ENCODE results near the gene PPP1R13B. TPM values are rescaled to one million over a fixed set of nuclear protein-coding genes. Genes with fewer than 3 reads are reported as not detected.

PPP1R13B gene
- total RNA-seq, 1 donor from 2014 or later, result 16.2 TPM

DNA sequence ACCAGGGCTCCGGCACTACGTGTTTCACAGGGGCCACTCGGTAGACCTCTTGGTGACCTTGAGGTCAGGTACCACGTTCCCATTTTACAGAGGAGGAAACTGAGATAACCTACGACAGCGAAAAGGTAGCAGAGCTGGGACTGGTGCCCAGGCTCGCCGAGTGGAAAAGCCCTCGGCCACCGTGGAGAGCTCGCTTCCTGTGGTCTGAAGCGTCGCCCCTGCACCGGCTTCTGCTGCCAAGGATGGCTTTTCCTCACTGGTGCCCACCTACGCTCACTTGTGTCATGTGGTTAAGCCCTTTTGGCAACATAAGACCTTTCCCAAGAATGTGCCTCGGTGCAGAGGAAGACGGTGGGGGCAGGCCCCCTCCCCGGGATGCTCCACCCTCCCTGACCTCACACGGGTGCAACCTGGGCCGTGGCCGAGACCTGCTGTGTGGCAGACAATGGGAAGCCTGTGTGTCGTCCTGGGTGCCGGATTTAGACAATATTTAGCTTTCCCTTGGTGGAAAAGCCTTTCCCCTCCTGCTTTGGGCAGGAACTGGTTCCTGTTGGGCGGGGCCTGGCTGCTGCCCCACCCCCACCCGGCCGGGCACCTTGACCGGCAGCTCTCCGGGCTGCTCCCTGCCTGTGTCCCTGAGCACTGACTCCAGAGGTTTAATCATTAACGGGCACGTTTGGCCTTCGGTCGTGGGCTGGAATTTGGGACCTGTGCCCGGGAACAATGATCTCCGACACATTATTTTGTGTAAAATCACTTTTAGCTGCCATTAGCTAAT is 32.4 kb upstream of the PPP1R13B start:
- TF ChIP-seq, protein P1, sequence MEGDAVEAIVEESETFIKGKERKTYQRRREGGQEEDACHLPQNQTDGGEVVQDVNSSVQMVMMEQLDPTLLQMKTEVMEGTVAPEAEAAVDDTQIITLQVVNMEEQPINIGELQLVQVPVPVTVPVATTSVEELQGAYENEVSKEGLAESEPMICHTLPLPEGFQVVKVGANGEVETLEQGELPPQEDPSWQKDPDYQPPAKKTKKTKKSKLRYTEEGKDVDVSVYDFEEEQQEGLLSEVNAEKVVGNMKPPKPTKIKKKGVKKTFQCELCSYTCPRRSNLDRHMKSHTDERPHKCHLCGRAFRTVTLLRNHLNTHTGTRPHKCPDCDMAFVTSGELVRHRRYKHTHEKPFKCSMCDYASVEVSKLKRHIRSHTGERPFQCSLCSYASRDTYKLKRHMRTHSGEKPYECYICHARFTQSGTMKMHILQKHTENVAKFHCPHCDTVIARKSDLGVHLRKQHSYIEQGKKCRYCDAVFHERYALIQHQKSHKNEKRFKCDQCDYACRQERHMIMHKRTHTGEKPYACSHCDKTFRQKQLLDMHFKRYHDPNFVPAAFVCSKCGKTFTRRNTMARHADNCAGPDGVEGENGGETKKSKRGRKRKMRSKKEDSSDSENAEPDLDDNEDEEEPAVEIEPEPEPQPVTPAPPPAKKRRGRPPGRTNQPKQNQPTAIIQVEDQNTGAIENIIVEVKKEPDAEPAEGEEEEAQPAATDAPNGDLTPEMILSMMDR (IDR thresholded peaks at IDR 0.05), result no peak
- peak; percentile 31 for ATAC-seq (ENCODE audit: low read depth)
- POLR2A ChIA-PET, result no interaction called here
- no peaks in the 10 kb centered on the region for H3K9me3 Mint-ChIP-seq
- no peak overlapping the region for H3K27ac Mint-ChIP-seq
- intact Hi-C loops (cut with micrococcal nuclease), result no loop called here
- H3K4me1 Mint-ChIP-seq, result peaks cover 17% of the 10 kb centered on the region
- DNase-seq, result no peak
- peak overlapping the region; percentile 65 for H3K4me3 Mint-ChIP-seq
- peaks cover 8% of the 10 kb centered on the region for H3K27me3 Mint-ChIP-seq
- CTCF ChIA-PET, result interaction anchor here (0.9 to 1.7 kb wide), 2 partner anchors 21 to 31 kb away, joined by 3 to 5 read pairs; no protein-coding TSS in a partner anchor
- H3K36me3 Mint-ChIP-seq (ENCODE audit: low read depth), result no peaks in the 10 kb centered on the region

DNA sequence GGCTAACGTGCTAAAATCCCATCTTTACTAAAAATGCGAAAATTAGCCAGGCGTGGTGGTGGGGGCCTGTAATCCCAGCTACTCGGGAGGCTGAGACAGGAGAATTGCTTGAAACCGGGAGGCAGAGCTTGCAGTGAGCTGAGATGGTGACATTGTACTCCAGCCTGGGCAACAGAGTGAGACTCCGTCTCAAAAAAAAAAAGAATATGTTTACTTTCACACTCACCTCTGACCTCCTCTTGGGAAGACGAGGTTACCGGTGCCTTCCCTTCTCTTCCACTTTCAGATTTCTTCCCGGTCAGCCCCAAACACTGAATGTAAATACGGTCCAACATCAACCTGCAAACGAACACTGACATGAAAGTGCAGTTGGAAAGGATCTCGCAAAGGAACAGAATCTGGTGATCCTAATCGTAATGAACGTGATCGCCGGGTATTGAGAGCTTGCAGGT is 31.8 kb upstream of the PPP1R13B start:
- no peaks in the 10 kb centered on the region for H3K9me3 Mint-ChIP-seq
- peaks cover 17% of the 10 kb centered on the region for H3K4me1 Mint-ChIP-seq
- H3K27ac Mint-ChIP-seq, result no peak overlapping the region
- DNase-seq, result no peak
- intact Hi-C loops (cut with micrococcal nuclease), result no loop called here
- H3K4me3 Mint-ChIP-seq, result no peak overlapping the region
- no peak for ATAC-seq (ENCODE audit: low read depth)
- ChIA-PET CTCF (interaction anchor here (1.7 kb wide), 1 partner anchor 22 kb away, joined by 5 read pairs; no protein-coding TSS in a partner anchor), POLR2A (no interaction called here)
- no peaks in the 10 kb centered on the region for H3K36me3 Mint-ChIP-seq (ENCODE audit: low read depth)
- H3K27me3 Mint-ChIP-seq, result peaks cover 8% of the 10 kb centered on the region
- TF ChIP-seq, protein P1 (IDR thresholded peaks at IDR 0.05), result no peak

DNA sequence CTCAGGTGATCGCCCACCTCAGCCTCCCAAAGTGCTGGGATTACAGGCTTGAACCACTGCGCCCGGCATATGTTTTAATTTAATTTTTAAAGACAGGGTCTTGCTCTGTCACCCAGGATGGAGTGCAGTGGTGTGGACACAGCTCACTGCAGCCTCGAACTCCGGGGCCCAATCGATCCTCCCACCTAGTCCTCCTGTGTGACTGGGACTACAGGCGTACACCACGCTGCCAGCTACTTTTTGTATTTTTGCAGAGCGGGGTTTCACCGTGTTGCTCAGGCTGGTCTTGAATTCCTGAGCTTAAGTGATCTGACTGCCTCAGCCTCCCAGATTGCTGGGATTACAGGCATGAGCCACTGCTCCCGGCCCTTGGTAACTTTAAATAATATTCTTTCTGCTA is 30.8 kb upstream of the PPP1R13B start:
- DNase-seq, result no peak
- POLR2A ChIA-PET, result interaction anchor here (0.6 kb wide), 1 partner anchor 256 kb away, joined by 3 read pairs; no protein-coding TSS in a partner anchor
- CTCF ChIA-PET, result no interaction called here
- no peak for ATAC-seq (ENCODE audit: low read depth)
- H3K9me3 Mint-ChIP-seq, result no peaks in the 10 kb centered on the region
- peaks cover 8% of the 10 kb centered on the region for H3K27me3 Mint-ChIP-seq
- H3K27ac Mint-ChIP-seq, result no peak overlapping the region
- H3K36me3 Mint-ChIP-seq (ENCODE audit: low read depth), result no peaks in the 10 kb centered on the region
- H3K4me1 Mint-ChIP-seq, result peaks cover 17% of the 10 kb centered on the region
- intact Hi-C loops (cut with micrococcal nuclease), result no loop called here
- TF ChIP-seq, protein P1 (IDR thresholded peaks at IDR 0.05), result no peak
- H3K4me3 Mint-ChIP-seq, result no peak overlapping the region

DNA sequence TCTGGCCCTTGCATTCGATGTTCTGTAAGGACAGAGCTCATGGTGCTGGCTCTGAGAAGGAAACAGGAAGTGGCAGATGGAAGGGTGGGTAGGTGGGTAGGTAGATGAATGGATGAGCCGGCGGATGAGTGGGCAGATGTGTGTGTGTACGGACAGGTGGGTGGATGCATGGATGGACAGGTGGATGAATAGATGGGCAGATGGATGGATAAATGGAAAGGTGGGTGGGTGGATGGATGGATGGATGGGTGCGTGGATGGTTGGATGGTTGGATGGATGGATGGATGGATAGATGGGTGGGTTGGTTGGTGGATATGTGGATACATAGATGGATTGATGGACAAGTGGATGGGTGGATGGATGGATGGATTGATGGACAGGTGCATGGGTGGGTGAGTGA is 27.6 kb upstream of the PPP1R13B start:
- H3K9me3 Mint-ChIP-seq, result no peaks in the 10 kb centered on the region
- POLR2A ChIA-PET, result interaction anchor here (1.2 kb wide), 1 partner anchor 27 kb away, joined by 3 read pairs; the partner anchor contains the start of gene PPP1R13B
- intact Hi-C loops (cut with micrococcal nuclease), result no loop called here
- ATAC-seq (ENCODE audit: low read depth), result no peak
- no peaks in the 10 kb centered on the region for H3K36me3 Mint-ChIP-seq (ENCODE audit: low read depth)
- peaks cover 18% of the 10 kb centered on the region for H3K4me1 Mint-ChIP-seq
- no peak for DNase-seq
- no peaks in the 10 kb centered on the region for H3K27me3 Mint-ChIP-seq
- CTCF ChIA-PET, result no interaction called here
- no peak overlapping the region for H3K4me3 Mint-ChIP-seq
- H3K27ac Mint-ChIP-seq, result no peak overlapping the region
- TF ChIP-seq, protein P1 (IDR thresholded peaks at IDR 0.05), result no peak

DNA sequence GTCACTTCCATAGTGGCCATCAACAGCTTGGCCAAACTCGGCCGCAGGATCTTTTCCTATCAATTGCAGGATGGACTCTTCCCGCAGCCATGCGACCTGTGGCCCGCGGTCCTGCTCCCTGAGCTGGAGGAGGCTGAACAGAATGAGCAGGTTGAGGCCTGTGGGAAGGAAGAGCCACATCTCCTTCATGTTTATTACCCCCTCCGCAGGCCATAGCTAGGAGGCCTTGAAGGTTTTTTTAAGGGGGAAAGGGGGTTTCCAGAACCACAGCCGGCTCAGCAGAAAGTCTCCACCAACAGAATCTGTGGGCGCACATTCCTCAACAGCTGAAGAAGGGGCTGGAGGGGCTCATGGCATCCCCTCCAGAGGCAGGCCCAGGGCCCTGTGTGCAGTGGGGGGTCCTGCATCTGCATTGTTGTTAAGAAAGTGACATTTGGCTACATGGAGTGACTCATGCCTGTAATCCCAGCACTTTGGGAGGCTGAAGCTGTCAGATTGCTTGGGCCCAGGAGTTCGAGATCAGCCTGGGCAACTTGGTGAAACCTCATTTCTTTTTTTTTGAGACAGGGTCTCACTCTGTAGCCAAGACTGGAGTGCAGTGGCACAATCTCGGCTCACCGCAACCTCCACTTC is 25.2 kb upstream of the PPP1R13B start:
- DNase-seq (no peak), ATAC-seq (ENCODE audit: low read depth) (peak; percentile 27)
- CTCF ChIA-PET, result interaction anchor here (1.0 kb wide), 1 partner anchor 32 kb away, joined by 4 read pairs; no protein-coding TSS in a partner anchor
- Mint-ChIP-seq H3K27ac (peak overlapping the region; percentile 63), H3K36me3 (ENCODE audit: low read depth) (no peaks in the 10 kb centered on the region), H3K4me1 (peaks cover 11% of the 10 kb centered on the region), H3K4me3 (peak overlapping the region; percentile 86), H3K9me3 (no peaks in the 10 kb centered on the region), H3K27me3 (no peaks in the 10 kb centered on the region)
- intact Hi-C loops (cut with micrococcal nuclease), result loop anchor here (1.0 to 2.0 kb wide), 2 partner anchors 25 to 48 kb away; partner anchors contain the start of gene PPP1R13B
- POLR2A ChIA-PET, result interaction anchor here (0.7 to 0.8 kb wide), 2 partner anchors 22 to 30 kb away, joined by 3 read pairs; no protein-coding TSS in a partner anchor
- TF ChIP-seq, protein P1 (IDR thresholded peaks at IDR 0.05), result no peak

All from activated B cell treated with CpG ODN at 0.5 μM for 24 hours (primary cell).